Erythroblast (primary cell): ENCODE measurements around the gene SCAP.
A peak's percentile ranks its signal among the peaks of the same experiment; 100 is the strongest.

ENCODE experiments used
- DNase-seq, 2 experiments: peaks; one replicate each; lab custom pipeline; 2025; lab: John Stamatoyannopoulos, UW
- GATA1 ChIP-seq: IDR thresholded peaks from 2 replicates; pipeline ENCODE4 v1.6.1; 2011; ENCODE audit warnings: low read depth, mild to moderate bottlenecking, control low read depth, low read length, moderate library complexity
- POLR2A ChIP-seq: IDR thresholded peaks from 2 replicates; pipeline ENCODE4 v1.6.1; 2011; ENCODE audit warnings: mild to moderate bottlenecking, low read length

The SCAP gene

DNA sequence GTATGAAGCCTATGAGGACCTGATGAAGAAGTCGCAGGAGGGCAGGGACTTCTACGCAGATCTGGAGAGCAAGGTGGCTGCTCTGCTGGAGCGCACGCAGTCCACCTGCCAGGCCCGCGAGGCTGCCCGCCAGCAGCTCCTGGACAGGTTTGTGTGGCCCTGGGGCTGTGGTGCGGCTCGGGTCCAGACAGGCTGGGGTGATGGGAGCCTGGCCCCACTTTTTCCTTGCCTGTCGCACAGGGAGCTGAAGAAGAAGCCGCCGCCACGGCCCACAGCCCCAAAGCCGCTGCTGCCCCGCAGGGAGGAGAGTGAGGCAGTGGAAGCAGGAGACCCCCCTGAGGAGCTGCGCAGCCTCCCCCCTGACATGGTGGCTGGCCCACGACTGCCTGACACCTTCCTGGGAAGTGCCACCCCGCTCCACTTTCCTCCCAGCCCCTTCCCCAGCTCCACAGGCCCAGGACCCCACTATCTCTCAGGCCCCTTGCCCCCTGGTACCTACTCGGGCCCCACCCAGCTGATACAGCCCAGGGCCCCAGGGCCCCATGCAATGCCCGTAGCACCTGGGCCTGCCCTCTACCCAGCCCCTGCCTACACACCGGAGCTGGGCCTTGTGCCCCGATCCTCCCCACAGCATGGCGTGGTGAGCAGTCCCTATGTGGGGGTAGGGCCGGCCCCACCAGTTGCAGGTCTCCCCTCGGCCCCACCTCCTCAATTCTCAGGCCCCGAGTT lies 65.9 kb downstream of the SCAP start:
- TF ChIP-seq POLR2A (no peak), GATA1 (no peak)
- DNase-seq, result no peak

DNA sequence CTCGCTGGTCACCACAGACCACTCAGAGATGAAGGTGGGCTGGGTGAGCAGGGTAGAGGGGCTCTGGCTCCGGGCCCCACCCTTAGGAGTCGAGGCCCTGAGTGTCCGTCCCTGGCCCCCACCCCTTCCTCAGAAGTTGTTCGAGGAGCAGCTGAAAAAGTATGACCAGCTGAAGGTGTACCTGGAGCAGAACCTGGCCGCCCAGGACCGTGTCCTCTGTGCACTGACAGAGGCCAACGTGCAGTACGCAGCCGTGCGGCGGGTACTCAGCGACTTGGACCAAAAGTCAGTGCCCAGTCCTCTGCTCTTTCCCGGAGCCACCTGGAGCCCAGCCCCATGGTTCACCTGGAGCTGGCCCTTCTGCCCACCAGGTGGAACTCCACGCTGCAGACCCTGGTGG lies 66.5 kb downstream of the SCAP start:
- no peak for TF ChIP-seq POLR2A
- TF ChIP-seq GATA1, result no peak
- DNase-seq, result no peak

DNA sequence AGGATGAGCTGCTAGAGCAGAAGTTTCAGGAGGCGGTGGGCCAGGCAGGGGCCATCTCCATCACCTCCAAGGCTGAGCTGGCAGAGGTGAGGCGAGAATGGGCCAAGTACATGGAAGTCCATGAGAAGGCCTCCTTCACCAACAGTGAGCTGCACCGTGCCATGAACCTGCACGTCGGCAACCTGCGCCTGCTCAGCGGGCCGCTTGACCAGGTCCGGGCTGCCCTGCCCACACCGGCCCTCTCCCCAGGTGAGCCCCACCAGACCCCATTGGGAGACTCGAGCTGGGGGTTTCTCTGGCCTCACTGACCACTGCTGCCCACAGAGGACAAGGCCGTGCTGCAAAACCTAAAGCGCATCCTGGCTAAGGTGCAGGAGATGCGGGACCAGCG lies 66.9 kb downstream of the SCAP start:
- DNase-seq, result no peak

DNA sequence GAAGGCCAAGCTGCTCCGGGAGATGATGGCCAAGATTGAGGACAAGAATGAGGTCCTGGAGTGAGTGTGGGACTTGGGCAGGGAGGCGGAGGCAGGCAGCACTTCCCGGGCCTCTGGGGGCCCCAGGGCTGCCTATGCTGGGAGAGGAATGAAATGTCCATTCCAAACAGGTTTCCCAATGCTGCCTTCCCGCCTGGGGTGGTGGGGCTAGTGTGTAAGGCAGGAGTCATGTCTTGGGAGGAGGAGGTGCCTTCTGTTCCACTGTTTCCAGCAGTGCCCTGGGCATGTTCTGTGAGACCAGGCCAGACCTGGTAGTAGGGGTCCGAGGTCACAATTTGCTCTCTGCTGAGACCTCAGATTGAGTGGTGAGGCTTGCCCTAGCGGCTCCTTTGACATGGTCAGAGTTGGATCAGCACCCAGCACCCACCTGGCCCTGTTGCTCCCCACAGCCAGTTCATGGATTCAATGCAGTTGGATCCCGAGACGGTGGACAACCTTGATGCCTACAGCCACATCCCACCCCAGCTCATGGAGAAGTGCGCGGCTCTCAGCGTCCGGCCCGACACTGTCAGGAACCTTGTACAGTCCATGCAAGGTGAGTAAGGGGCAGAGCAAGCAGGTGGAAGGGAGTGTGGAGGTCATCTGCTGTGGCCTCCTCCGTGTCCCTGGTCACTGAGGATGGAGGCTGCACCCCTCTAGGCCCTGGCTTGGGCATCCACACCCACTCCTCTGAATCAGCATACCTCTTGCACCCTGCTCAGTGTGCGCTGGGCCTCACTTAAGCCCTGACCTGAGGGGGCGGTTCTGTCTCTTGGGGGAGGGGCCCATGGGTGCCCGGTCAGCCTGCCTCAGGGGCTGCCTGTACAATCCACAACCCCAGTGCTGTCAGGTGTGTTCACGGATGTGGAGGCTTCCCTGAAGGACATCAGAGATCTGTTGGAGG lies 67.6 kb downstream of the SCAP start:
- TF ChIP-seq GATA1, result no peak
- no peak for TF ChIP-seq POLR2A

More for the DNA sequence above, 66.9 kb downstream of the SCAP start:
- TF ChIP-seq POLR2A (no peak), GATA1 (no peak)

DNA sequence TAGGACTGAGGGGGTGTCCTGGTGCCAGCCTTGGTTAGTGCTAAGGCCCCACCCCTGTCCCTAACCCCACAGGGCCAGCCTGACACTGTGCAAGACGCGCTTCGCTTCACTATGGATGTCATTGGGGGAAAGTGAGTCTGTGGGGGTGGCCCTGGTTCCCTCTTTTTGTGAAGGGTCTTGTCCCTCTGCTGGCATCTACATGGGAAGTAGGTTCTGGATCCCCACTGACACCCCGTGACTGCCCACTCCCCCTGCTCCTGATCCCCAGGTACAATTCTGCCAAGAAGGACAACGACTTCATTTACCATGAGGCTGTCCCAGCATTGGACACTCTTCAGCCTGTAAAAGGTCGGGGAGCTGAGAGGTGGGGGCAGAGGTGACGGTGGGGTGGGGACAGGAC lies 68.5 kb downstream of the SCAP start:
- DNase-seq, result no peak
- no peak for TF ChIP-seq GATA1
- TF ChIP-seq POLR2A, result no peak

More for the DNA sequence above, 67.6 kb downstream of the SCAP start:
- DNase-seq, result no peak

DNA sequence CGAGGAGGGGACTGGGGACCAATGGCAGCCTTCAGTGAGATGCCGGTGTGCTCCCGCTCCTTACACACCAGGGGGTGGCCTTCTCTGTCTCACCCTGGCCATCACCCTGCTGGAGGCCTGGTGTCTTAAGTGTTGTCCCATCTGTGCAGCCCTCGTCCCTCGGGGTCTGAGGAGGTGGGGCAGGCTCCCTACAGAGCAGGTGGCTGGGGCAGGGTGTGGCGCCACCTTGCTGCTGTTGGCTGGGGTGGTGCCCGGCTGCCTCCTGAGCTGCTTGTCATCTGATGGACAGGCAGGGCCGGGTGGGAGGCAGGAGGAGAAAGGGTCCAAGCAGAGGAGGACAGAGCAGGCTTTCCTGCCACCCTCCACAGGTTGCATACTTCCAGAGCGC lies 69.0 kb downstream of the SCAP start:
- no peak for TF ChIP-seq POLR2A
- peak; percentile 60 to 64 for DNase-seq

DNA sequence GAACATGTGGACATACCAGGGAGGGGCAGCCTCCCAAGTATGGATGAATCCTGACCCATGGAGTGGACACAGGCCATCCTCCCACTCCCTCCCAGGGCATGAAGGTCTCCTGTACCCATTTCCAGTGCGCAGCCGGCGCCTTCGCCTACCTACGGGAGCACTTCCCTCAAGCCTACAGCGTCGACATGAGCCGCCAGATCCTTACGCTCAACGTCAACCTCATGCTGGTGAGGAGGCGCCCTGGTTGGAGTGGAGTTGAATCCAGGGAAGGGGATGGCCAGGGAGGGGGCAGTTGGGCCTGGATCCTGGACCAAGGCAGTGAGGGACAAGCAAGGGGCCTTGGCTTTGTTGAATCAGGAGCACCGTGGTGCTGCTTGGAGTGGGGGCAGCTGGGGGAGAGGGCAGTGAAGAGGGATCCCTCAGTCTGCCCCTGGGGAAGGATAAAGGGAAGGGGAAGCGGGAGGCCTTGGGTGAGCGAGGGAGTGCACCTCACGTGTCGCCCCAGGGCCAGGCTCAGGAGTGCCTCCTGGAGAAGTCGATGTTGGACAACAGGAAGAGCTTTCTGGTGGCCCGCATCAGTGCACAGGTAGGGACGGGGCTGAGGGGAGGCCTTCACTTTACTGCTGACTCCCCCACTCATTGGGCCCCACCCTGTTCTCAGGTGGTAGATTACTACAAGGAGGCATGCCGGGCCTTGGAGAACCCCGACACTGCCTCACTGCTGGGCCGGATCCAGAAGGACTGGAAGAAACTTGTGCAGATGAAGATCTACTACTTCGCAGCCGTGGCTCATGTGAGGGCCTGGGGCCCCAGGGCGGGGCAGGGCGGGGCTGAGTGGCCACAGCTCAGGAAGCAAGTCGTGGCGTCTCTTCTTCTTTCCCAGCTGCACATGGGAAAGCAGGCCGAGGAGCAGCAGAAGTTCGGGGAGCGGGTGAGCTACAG lies 69.7 kb downstream of the SCAP start:
- DNase-seq, result peak; percentile 74 to 80
- TF ChIP-seq GATA1 (no peak), POLR2A (no peak)

DNA sequence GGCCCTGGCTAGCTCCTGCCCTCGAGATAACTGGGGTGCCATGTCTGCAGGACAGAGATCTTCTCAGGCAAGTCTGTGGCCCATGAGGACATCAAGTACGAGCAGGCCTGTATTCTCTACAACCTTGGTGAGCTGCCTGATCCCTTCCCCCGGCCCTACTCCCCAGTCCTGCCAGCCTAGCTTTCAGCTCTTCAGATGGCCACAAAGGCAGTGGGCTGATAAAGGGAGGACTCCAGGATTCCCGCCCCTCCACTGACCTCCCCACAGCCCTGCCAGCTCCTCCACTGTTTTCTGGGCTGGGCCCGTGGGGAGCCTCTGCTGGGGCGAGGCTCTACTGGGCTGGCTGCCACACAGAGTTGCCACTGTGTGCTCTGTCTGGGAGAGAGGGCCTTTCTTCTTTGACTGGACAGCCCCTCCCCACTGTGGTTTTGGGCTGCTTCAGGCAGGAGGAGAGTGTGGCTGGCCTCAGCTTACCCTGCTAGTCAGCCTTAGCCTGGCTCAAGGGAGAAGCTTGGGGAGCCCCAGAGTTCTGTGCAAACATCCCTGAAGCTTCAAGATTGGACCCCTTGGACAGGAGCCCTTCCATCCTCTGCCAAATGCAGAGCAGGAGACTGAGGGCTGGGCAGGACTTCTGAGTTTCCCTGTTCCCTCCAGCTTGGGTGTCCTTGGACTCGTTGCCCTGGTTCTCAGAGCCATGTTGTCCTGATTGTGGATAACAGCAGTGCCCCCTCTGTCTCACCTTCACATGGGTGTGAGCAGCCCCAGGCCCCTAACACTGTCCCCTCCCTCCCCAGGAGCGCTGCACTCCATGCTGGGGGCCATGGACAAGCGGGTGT lies 70.6 kb downstream of the SCAP start:
- peak; percentile 81 to 92 for DNase-seq
- no peak for TF ChIP-seq GATA1

DNA sequence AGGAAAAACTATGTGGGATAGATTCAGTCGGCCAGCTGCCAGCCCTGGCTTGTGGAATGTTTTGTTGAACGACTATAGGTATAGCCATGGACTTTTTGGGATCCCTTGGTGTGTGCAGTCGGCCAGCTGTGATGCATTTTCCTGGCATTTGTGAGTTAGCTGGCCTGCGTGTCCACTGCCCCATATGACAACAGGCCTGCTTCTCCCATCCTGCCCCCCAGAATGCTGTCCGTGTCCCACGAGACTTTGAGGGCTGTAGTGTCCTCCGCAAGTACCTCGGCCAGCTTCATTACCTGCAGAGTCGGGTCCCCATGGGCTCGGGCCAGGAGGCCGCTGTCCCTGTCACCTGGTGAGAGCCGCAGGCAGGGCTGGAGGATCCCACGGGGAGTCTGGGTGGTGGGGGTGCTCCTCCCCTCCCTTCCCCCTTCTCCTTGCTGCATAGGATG lies 71.3 kb downstream of the SCAP start:
- TF ChIP-seq GATA1, result no peak
- TF ChIP-seq POLR2A, result no peak
- no peak for DNase-seq

DNA sequence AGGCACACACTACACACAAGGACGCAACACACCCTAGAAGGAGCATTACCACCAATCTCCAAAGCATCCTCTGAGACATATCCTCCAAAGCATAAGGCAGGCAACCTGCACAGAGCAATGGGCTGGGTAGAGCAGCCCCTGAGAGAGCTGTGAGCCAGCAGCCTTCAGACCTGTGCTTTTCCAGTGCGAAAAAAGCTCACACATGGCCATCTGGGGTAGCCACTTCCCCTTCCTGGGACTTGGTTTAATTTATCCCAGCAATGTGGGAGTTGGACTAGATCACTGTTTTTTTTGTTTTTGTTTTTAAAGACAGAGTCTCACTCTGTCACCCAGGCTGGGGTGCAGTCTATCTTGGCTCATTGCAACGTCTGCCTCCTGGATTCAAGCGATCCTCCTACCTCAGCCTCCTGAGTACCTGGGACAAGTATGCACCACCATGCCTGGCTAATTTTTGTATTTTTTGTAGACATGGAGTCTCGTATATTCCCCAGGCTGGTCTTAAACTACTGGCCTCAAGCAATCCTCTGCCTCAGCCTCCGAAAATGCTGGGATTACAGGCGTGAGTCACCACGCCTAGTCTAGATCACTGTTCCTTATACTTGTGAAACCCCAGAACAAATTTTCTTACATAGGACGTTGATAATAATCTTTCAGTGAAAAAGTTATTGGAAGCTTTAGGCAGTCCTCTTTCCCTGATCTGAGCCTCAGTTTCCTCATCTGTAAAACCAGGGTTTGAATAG lies 76.0 kb downstream of the SCAP start:
- TF ChIP-seq GATA1 (no peak), POLR2A (no peak)
- DNase-seq, result no peak

DNA sequence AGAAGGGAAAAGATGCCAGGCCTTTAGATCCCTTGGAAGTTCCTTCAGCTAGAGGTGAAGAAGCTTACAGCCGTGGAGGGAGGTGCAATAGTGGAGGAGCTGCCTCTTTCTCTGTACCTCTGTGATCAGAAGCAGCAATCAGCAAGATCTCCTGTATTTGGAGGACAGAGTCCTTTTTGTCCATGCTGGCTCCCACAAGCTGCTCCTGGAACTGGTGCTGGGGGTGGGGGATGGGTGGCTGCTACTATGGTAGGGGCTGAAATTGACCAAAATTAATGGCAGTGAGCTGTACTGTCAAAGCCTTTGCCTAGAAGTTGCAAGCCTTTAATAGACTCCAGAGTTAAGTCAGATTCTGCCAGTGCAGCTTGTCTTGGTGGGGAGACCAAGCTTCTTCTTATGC lies 76.7 kb downstream of the SCAP start:
- no peak for TF ChIP-seq POLR2A
- DNase-seq, result no peak

DNA sequence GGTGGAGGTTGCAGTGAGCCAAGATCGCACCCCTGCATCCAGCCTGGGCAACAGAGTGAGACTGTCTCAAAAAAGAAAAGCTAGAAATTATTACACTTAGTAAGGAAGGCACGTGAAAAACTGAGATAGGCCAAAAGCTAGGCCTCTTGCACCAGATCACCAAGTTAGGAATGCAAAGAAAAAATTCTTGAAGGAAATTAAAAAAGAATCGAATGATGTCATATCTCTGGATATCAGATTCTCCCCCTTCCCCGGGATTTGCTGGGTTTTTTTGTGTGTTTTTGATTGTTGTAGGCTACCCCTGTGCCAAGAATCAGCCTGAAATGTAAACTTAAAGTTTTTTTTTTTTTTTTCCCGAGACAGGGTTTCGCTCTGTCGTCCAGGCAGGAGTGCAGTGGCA lies 77.5 kb downstream of the SCAP start:
- TF ChIP-seq GATA1, result no peak
- no peak for TF ChIP-seq POLR2A
- DNase-seq, result no peak
